ENCODE measurements around the gene MAPK8IP3.
"Not testable (repeated sequence)": the region's sequence is repeated elsewhere in the genome, so short reads cannot be mapped to it uniquely, and the experiment has no call there.

MAPK8IP3 gene

DNA sequence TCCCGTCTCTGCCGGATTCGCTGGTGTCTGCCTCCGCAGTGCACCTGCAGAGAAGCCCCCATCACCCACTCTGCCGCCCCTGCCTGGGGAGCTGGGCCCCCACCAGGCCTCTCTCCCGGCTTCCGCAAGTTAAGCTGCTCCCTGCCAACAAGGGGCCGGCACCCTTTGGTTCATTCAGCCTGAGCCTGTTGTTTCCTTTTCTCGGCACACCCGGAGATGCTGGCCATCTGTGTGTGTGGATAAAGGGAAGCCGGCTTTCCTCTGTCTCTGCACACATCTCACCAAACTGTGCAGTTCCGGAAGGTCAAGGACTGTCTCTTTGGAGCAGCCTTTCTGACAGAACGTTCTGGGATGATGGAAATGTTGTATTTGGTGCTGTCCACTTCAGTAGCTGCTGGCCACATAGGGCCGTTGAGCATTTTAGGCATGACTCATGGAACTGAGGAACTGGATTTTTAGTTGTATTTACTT is 6.8 kb downstream of the MAPK8IP3 start:
- DNase-seq (ENCODE audit: low spot score) = no peak

- no peak for DNase-seq (ENCODE audit: low spot score)
Observed at GRCh38 chr16:1713331-1713730, 7.3 kb downstream of the MAPK8IP3 start.

GRCh38 chr16:1713933-1714332 is 7.9 kb downstream of the MAPK8IP3 start:
- no peak for DNase-seq (ENCODE audit: low spot score)

GRCh38 chr16:1715220-1715619 is 9.2 kb downstream of the MAPK8IP3 start:
- no peak for DNase-seq (ENCODE audit: low spot score)

- not testable (repeated sequence) for DNase-seq (ENCODE audit: low spot score)
Observed at GRCh38 chr16:1718236-1718635, 12.2 kb downstream of the MAPK8IP3 start.

DNA sequence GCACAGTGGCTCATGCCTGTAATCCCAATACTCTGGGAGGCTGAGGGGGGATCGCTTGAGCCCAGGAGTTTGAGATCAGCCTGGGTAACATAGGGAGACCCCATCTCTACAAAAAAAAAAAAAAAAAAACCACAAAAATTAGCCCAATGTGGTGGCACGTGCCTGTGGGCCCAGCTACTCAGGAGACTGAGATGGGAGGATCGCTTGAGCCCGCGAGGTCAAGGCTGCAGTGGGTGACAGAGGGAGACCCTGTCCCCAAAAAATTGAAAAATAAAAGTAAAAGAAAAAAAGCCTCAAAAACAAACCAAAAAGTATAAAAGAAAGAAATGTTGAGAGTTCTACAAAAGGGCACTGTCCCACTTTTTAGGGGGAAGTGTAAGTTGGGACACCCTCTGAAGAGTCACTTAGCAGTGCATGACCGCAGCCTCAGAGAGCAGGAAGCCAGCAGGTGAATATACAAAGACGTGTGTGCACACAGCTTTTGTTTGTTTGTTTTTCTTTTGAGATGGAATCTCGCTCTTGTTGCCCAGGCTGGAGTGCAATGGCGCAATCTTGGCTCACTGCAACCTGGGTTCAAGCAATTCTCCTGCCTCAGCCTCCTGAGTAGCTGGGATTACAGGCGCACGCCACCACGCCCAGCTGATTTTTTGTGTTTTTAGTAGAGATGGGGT is 13.7 kb downstream of the MAPK8IP3 start:
- DNase-seq (ENCODE audit: low spot score) = not testable (repeated sequence)

GRCh38 chr16:1721372-1721771 is 15.4 kb downstream of the MAPK8IP3 start:
- DNase-seq (ENCODE audit: low spot score) = no peak

GRCh38 chr16:1723450-1724147 is 17.6 kb downstream of the MAPK8IP3 start:
- DNase-seq (ENCODE audit: low spot score) = peak; percentile 31

- DNase-seq (ENCODE audit: low spot score) = no peak
Observed at GRCh38 chr16:1724491-1724890, 18.5 kb downstream of the MAPK8IP3 start.

GRCh38 chr16:1726661-1727502 is 20.9 kb downstream of the MAPK8IP3 start:
- no peak for DNase-seq (ENCODE audit: low spot score)

- DNase-seq (ENCODE audit: low spot score) = no peak
Observed at GRCh38 chr16:1727651-1728624, 21.9 kb downstream of the MAPK8IP3 start.

DNA sequence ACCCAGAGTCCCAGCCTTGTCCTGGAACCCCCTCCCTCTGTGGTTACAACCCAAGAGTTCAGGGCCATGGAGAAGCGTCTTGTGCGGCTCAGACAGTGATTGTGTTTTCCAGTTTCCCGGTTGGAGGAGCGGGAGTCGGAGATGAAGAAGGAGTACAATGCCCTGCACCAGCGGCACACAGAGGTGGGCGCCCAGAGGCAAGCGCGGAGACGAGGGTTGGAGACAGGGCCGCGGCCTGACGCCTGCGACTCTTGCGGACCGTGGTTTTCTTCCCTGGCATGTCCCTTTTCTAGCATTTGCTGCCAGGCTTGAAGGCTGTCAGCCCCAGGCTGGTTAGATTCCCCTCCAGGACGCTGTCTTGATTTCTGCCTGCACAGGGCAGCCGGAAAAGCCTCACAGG is 23.0 kb downstream of the MAPK8IP3 start:
- DNase-seq (ENCODE audit: low spot score) = no peak

- no peak for DNase-seq (ENCODE audit: low spot score)
Observed at GRCh38 chr16:1729445-1729844, 23.4 kb downstream of the MAPK8IP3 start.

DNA sequence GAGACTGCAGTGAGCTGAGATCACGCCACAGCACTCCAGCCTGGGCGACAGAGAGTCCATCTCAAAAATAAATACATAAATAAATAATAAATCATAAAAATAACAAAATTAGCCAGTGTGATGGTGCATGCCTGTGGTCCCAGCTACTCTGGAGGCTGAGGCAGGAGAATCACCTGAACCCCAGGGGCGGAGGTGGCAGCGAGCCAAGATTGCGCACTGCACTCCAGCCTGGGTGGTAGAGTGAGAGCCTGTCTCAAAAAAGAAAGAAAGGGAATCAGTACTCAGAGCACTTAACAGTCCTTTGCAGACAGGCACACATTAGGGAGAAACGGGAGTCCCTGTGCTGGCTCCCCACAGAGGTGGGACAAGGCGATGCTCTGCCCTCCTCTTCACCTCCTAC is 25.1 kb downstream of the MAPK8IP3 start:
- no peak for DNase-seq (ENCODE audit: low spot score)

DNA sequence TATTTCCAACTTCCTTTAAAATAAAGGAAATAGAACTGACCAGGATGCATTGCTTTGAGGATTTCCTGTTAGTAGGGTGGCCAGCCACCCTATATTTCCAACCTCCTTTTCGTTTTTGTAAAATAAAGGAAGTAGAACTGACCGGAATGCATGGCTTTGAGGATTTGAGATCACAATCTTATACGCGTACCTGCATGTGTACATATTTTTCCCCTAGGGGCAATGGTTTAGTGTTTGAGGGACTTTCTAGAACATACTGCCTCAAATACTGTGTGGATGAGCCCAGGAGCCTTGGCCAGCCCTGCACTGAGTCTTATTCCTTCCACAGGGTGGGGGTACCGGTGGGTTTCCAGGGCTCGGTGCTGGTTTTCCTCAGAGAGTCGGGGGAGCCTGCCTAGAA is 25.6 kb downstream of the MAPK8IP3 start:
- no peak for DNase-seq (ENCODE audit: low spot score)

GRCh38 chr16:1732071-1732470 is 26.1 kb downstream of the MAPK8IP3 start:
- no peak for DNase-seq (ENCODE audit: low spot score)

DNA sequence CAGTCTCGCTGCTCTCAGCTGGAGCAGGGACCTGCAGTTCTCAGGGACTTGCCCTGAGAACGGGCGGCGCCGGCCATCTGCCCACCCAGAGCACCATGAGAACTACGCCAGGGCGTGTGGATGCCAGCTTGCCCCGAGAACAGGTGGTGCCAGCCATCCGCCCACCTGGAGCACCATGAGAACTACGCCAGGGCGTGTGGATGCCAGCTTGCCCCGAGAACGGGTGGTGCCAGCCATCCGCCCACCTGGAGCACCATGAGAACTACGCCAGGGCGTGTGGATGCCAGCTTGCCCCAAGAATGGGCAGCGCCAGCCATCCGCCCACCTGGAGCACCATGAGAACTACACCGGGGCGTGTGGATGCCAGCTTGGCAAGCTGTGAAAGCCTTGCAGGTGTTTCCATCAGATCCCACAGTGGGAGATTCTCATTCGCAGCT is 26.6 kb downstream of the MAPK8IP3 start:
- DNase-seq (ENCODE audit: low spot score) = not testable (repeated sequence)

- no peak for DNase-seq (ENCODE audit: low spot score)
Observed at GRCh38 chr16:1734123-1734522, 28.1 kb downstream of the MAPK8IP3 start.

DNA sequence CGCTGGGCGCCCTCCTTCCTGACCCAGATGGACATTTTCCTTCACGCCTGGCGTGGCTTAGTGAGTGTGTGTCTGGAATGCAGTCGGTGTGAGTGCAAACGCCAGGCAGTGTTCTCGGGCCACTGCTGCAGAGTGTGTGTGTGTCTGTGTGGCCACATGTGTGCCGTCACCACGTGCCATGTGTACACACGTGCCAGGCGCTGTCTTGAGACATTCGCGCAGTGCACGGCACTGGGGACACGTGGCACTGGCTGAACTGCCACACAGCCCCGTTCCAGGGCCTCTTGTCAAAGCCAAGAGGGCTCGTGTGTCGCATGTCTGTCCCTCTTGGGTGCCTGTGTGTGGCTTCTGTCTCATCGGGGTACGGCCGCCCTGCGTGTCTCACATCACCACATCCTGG is 28.8 kb downstream of the MAPK8IP3 start:
- no peak for DNase-seq (ENCODE audit: low spot score)

DNA sequence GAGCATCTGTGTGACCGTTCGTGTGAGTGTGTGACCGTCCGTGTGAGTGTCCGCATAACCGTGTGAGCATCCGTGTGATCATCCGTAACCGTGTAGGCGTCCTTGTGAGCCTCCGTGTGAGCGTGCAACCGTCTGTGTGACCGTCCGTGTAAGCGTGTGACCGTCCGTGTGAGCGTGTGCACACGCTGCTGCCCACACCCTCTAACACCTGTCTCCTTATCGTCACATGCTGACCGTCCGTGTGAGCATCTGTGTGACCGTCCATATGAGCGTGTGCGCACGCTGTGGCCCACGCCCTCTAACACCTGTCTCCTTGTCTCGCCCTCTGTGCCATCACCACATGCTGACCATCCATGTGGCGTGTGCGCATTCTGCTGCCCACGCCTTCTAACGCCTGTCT is 34.2 kb downstream of the MAPK8IP3 start:
- DNase-seq (ENCODE audit: low spot score) = no peak

DNA sequence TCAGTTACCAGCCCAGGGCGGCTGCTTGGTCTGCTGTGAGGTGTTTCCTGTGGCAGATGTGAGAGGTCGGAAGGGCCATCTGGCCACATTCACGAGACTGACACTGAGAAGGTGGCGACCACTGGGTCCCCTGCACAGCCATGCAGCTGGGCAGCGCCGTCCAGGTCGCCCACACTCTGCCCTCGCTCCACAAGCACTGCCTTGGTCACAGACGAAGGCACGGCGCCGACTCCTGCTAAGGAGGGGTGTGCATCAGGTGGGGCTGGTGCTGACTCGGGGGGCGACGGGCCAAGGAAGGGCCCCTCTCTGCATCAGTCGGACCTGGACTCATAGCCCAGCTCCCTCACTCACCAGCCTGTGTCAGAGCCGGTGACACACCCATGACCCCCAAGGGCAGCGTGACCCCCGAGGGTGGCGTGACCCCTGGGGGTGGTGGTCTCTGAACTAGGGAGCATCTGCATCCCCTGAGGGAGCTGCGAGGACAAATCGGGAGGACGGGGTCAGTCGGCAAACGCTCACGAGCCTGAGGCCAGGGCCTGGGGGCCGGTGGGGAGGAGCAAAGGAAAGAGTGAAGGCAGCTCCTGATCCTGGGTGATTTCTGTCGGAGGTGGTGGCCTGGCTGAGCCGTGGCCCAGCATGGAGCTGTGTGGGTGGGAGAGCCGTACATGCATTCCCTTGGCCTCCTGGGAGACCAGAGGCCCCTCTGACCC is 34.9 kb downstream of the MAPK8IP3 start:
- no peak for DNase-seq (ENCODE audit: low spot score)

All from activated CD4-positive, alpha-beta T cell treated with anti-CD3 and anti-CD28 coated beads, Interleukin-2, Interleukin-4, amounts not matched to agents 100 ng/mL and 50 ng/mL, durations not matched to agents 16 hours and 8 hours (primary cell).